Left lung (tissue), 10 donors: Measurements from ENCODE around the gene MAST1. TPM values are rescaled to one million over a fixed set of nuclear protein-coding genes. Genes with fewer than 3 reads are reported as not detected.

Experiments
- ATAC-seq: fragments of 200-7000 bp; cut with Tn5 transposase; one replicate; pipeline ENCODE4 v1.9.1; 2020; ENCODE audit warnings: moderate library complexity
- DNase-seq, 4 donors: peaks; one replicate each; pipeline ENCODE4 v3.0.0-alpha.2; 2013 to 2020
- H3K27ac ChIP-seq, 2 donors: fragments of 200-600 bp; sonication (generic) in 1 of 2; one replicate each; pipeline versions ENCODE4 v1.5.0 to v1.8.0; 2020 to 2021
- H3K27me3 ChIP-seq, 2 donors: fragments of 200-600 bp; sonication (generic) in 1 of 2; one replicate each; pipeline versions ENCODE4 v1.5.0 to v1.8.0; 2020 to 2021
- H3K36me3 ChIP-seq, 2 donors: fragments of 200-600 bp; sonication (generic) in 1 of 2; one replicate each; pipeline versions ENCODE4 v1.5.0 to v1.8.0; 2020 to 2021
- H3K4me1 ChIP-seq, 2 donors: fragments of 200-600 bp; one replicate each; pipeline ENCODE4 v1.8.0; 2021
- H3K4me3 ChIP-seq, 2 donors: fragments of 200-600 bp; sonication (generic) in 1 of 2; one replicate each; pipeline versions ENCODE4 v1.5.0 to v1.8.0; 2020 to 2021; ENCODE audit warnings: mild to moderate bottlenecking in 1 of 2
- H3K9me3 ChIP-seq, 2 donors: fragments of 200-600 bp; sonication (generic) in 1 of 2; one replicate each; pipeline versions ENCODE4 v1.5.0 to v1.8.0; 2020 to 2021
- intact Hi-C, 2 donors: fragments of 100-400 bp; cut with DNase I; formaldehyde crosslinking; loops; one replicate each; pipeline versions ENCODE4 v1.11.2 to v1.14.2; 2022
- polyA plus RNA-seq, 6 donors: library from polyadenylated mRNA; unstranded; fragments of 120-200 nt; gene quantifications; one replicate each; pipeline ENCODE4 v1.2.1, GENCODE V29; 2013; ENCODE audit not compliant: insufficient read length in 6 of 6
- total RNA-seq, 2 donors: library from RNA; stranded (reverse); fragmentation: NEBNext Ultra II Directional; extraction: Animal tissue kit (Norgen Biotek cat#: 25700); gene quantifications; one replicate each; pipeline ENCODE4 v1.2.1, GENCODE V29; 2021
- TF ChIP-seq, protein P1 (sequence below), 2 donors: fragments of 200-600 bp; sonication (generic) in 1 of 2; IDR thresholded peaks; one replicate each; pipeline versions ENCODE4 v1.5.0 to v1.8.0; 2021; ENCODE audit warnings: antibody characterized with exemption in 2 of 2
- donor health status: DM: no; HTN: yes; CAD: no.
- donor health status: DM: no; HTN: no; CAD: no.

The MAST1 gene
- total and polyA plus RNA-seq, 8 donors: 0.15 to 2.4 (median 1.5) TPM

DNA sequence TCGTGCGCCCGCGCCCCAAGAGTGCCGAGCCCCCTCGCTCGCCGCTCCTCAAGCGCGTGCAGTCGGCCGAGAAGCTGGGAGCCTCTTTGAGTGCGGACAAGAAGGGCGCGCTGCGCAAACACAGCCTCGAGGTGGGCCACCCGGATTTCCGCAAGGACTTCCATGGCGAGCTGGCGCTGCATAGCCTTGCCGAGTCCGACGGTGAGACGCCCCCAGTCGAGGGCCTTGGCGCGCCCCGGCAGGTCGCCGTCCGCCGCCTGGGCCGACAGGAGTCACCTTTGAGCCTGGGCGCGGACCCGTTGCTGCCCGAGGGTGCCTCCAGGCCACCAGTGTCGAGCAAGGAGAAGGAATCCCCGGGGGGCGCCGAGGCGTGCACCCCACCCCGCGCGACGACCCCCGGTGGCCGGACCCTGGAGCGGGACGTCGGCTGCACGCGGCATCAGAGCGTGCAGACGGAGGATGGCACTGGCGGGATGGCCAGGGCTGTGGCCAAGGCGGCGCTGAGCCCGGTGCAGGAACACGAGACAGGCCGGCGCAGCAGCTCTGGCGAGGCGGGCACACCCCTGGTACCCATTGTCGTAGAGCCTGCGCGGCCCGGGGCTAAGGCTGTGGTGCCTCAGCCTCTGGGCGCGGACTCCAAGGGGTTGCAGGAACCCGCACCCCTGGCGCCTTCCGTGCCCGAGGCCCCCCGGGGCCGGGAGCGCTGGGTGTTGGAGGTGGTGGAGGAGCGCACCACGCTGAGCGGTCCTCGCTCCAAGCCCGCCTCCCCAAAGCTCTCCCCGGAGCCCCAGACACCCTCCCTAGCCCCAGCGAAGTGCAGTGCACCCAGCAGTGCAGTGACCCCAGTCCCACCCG lies 35.8 kb downstream of the MAST1 start:
- peaks cover 0 to 53% of the 10 kb centered on the region in 2 donors for H3K36me3 ChIP-seq
- ATAC-seq: no peak
- no peak overlapping the region for H3K27ac ChIP-seq
- no peak overlapping the region for H3K4me3 ChIP-seq
- TF ChIP-seq, protein P1, sequence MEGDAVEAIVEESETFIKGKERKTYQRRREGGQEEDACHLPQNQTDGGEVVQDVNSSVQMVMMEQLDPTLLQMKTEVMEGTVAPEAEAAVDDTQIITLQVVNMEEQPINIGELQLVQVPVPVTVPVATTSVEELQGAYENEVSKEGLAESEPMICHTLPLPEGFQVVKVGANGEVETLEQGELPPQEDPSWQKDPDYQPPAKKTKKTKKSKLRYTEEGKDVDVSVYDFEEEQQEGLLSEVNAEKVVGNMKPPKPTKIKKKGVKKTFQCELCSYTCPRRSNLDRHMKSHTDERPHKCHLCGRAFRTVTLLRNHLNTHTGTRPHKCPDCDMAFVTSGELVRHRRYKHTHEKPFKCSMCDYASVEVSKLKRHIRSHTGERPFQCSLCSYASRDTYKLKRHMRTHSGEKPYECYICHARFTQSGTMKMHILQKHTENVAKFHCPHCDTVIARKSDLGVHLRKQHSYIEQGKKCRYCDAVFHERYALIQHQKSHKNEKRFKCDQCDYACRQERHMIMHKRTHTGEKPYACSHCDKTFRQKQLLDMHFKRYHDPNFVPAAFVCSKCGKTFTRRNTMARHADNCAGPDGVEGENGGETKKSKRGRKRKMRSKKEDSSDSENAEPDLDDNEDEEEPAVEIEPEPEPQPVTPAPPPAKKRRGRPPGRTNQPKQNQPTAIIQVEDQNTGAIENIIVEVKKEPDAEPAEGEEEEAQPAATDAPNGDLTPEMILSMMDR (IDR thresholded peaks at IDR 0.05): no peak
- H3K4me1 ChIP-seq: no peaks in the 10 kb centered on the region
- peaks cover 0 to 6% of the 10 kb centered on the region in 2 donors for H3K9me3 ChIP-seq
- intact Hi-C loops: no loop called here
- H3K27me3 ChIP-seq: no peaks in the 10 kb centered on the region
- DNase-seq: no peak

DNA sequence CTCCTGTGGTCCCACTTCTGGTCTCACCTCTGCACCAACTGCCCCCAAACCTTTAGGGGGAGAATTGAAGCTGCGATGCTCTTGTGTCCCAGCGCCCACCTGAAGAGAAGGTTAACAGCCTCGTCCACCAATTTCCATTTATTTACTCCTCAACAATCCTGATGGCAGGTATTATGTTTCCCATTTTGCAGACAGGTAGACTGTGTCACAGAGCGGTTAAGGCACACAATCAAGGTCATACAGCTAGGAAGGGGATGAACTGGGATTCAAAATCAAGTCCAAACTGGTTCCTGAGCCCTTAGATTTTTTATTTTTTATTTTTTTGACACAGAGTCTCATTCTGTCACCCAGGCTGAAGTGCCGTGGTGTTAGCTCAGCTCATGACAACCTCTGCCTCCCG lies 36.8 kb downstream of the MAST1 start:
- intact Hi-C loops: no loop called here
- peaks cover 0 to 6% of the 10 kb centered on the region in 2 donors for H3K9me3 ChIP-seq
- H3K4me1 ChIP-seq: peaks cover 0 to 2% of the 10 kb centered on the region in 2 donors
- H3K36me3 ChIP-seq: peaks cover 0 to 53% of the 10 kb centered on the region in 2 donors
- ATAC-seq (no peak), DNase-seq (no peak)
- no peak overlapping the region for H3K27ac ChIP-seq
- H3K4me3 ChIP-seq: no peak overlapping the region
- TF ChIP-seq, protein P1 (IDR thresholded peaks at IDR 0.05): no peak
- no peaks in the 10 kb centered on the region for H3K27me3 ChIP-seq

DNA sequence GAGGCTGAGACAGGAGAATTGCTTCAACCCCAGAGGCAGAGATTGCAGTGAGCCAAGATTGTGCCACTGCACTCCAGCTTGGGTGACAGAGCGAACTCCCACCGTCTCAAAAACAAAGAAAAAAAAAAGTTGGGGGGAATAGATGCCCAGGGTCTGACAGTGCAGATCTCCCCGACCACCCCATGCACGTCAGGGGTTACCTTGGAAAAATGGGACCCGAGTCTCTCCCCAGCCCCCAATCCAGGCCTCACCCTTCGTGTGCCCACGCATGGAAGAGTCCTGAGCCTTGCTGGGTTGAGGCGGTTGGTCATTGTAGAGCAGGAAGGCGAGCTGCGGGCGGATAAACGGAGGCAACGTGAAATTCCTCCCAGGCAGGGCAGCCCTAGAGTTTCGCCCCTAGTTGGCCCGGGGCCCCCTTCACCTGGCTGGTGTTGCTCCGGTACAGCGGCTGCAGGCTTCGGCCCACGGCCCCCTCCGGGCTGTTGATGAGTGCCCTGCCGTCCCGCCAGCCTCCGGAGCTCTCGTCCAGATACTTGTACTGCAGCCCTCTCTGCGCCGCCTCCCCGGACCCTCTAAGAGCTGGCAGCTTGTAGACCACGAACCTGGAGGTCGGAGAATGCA lies 42.3 kb downstream of the MAST1 start:
- H3K27me3 ChIP-seq: peaks cover 0 to 17% of the 10 kb centered on the region in 2 donors
- intact Hi-C loops: loop anchor here in 1 of 2 donors (10.0 kb wide), 1 partner anchor 84 kb away; the partner anchor contains the start of gene DAND5
- H3K27ac ChIP-seq: peak overlapping the region; percentile 85 to 90
- TF ChIP-seq, protein P1 (IDR thresholded peaks at IDR 0.05): no peak
- DNase-seq: peak in 3 of 4 donors; percentile 14 to 86 (median 25)
- H3K4me1 ChIP-seq: peaks cover 0 to 48% of the 10 kb centered on the region in 2 donors
- peaks cover 3 to 7% of the 10 kb centered on the region in 2 donors for H3K9me3 ChIP-seq
- peak; percentile 31 for ATAC-seq
- H3K4me3 ChIP-seq: peak overlapping the region; percentile 76 to 91
- H3K36me3 ChIP-seq: peaks cover 0 to 34% of the 10 kb centered on the region in 2 donors

DNA sequence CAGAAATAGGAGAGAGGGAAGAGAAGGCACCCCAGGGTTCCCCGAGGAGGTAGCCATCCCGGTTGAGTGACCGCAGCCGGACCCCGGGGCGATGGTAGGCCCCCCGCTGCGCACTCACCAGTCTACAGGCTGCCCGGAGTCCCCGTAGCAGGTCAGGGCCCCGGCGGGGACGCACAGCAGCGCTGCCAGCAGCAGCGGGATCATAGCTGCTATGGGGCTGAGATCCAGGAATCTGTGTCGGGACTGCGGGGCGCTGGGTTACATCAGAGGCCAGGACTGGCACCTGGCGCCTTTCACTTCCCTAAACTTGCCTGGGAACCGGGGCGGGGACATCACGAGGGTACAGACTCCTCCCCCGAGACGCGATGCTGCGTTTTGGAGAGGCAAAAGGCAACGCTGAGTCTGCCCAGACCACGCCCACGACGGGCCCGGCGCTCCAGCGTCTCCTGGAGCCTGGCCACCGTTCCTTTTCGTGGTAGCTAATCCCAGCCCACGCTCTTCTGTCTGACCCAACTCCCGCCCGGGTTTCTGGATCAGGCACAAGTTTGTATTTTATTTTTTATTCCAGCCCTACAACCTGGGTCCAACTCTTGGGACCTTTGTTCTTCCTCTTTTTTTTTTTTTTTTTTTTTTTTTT lies 43.0 kb downstream of the MAST1 start, which contains the start of gene DNASE2:
Gene DNASE2, minus strand, starts transcription at position 278 of the 637 bp plus-strand sequence. Its CDS starts 74 bp downstream, at position 204.
- intact Hi-C loops: loop anchor here in 1 of 2 donors (10.0 kb wide), 1 partner anchor 84 kb away; the partner anchor contains the start of gene DAND5
- DNase-seq: peak; percentile 91 to 98 (median 97)
- TF ChIP-seq, protein P1 (IDR thresholded peaks at IDR 0.05): no peak
- H3K4me3 ChIP-seq: peak within 1 kb of the TSS; percentile 76 to 91
- H3K4me1 ChIP-seq: peaks cover 0 to 53% of the 10 kb centered on the region in 2 donors
- H3K27ac ChIP-seq: peak within 1 kb of the TSS; percentile 85 to 90
- ATAC-seq: peak; percentile 89
- H3K9me3 ChIP-seq: peaks cover 3 to 7% of the 10 kb centered on the region in 2 donors
- peaks cover 0 to 28% of the 10 kb centered on the region in 2 donors for H3K36me3 ChIP-seq
- H3K27me3 ChIP-seq: peaks cover 0 to 24% of the 10 kb centered on the region in 2 donors
